Activated CD8-positive, alpha-beta memory T cell treated with anti-CD3 and anti-CD28 coated beads for 1 hour (primary cell): ENCODE results near the gene FHOD1.

ENCODE experiments used
- DNase-seq, 2 donors: peaks; one replicate each; pipeline ENCODE4 v3.0.0-alpha.2; 2020; ENCODE audit warnings: low read depth in 1 of 2; ENCODE audit errors: extremely low read depth in 1 of 2

Gene FHOD1

DNA sequence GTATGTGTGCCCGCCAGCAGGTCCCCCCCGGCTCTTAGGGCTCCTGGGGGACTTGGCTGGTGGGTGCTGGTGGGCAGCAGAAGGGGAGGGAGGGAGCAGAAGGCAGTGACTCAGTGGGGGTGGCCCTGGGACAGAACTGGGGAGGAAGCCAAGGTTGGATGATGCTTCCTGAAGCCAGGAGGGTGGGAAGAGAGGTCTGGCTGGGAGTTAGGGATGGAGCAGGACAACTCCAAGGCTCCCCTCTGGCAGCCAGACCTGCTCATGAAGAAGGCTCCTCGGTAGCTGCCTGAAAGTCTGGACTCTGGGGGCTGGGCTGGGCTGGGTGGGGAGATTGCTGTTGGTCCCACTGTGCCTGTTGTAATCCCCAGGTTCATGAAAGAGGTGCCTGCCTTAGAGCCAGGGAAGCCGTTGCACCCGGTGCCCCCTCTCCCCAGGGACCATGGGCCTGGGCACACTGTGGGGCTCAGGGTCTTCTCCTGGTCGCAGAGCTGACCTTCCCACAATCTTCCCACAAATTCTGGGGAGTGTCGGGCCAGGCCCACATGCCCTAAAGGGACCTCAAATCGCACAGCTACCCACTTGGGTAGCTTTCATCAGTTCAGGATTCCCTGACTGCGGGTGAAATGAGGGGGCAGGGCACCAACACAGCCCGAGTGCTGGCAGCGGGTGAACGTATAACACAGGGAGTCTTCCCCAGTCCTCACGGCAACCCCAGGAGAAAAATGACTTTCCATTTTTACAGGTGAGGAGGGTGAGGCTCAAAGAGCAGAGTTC is 30.9 kb upstream of the FHOD1 start:
- DNase-seq = no peak

DNA sequence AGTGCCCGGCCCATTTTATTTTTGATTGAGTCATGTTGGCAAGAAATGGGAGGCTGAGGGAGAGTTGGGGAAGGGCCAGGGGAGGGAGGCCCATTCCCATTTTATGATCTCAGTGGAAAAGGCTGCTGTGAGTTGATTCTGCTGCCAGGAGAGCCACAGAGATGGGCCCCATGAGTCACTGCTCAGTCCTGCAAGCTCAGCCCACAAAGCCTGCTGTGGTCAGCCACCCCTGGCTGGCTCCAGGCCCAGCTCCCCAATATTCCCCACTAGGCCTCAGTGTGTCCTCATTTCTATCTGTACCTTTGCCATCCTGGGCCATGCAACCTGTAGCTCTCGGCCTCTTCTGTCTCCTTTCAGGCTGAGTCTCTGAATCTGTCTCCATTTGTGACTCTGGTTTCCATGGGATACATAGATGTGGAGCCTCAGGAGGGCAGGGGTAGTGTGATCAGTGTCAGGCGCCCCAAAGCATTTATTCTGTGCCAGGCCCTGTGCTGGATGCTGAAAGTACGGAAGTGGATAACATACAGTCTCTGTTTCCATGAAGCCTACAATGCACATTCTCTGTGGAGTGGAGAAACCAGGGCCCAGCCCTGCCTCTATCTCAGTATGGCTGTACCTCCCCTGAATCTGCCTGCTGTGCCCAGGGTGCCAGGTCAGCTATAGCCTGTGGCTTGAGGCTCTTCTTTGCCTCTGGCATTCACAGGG is 30.2 kb upstream of the FHOD1 start:
- DNase-seq = no peak

GRCh38 chr16:67275321-67275720 is 28.0 kb upstream of the FHOD1 start:
- DNase-seq = no peak

GRCh38 chr16:67271446-67271845 is 24.2 kb upstream of the FHOD1 start:
- no peak for DNase-seq

GRCh38 chr16:67270931-67271338 is 23.7 kb upstream of the FHOD1 start:
- DNase-seq = no peak

DNA sequence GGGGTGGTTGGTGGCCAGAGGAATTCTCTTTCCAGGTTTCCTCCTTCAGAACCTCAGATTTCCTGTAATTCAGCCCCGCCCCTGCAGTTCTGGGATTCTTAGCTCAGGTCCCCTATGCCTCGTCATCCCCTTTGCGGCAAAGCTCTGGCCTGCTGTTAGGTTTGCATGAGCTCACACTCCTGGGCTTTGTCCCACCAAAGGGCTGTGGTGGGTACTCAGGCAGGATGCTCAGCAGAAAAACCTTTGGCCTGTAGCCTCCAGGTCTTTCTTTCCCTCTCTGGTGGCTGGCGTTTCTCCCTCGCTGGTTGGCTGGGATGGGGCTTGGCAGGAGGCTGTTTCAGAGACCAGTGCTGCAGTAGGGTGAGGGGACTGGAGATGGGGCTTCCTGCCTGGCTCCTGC is 22.5 kb upstream of the FHOD1 start:
- DNase-seq = no peak

DNA sequence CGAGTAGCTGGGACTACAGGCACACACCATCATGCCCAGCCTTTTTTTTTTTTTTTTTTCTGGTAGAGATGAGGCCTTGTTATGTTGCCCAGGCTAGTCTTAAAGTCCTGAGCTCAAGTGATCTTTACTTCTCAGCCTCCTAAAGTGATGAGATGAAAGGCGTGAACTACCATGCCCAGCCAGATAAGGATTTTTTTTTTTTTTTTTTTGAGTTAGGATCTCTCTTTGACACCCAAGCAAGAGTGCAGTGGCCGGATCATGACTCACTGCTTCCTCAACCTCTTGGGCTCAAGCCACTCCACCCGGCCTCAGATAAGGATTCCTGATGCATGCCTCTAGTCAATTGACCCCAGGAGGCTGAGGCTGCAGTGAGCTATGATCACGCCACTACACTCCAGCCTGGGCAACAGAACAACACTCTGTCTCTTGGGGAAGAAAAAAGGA is 20.9 kb upstream of the FHOD1 start:
- DNase-seq = no peak

- no peak for DNase-seq
These were observed 18.6 kb upstream of the FHOD1 start for GRCh38 chr16:67265834-67266233.

DNA sequence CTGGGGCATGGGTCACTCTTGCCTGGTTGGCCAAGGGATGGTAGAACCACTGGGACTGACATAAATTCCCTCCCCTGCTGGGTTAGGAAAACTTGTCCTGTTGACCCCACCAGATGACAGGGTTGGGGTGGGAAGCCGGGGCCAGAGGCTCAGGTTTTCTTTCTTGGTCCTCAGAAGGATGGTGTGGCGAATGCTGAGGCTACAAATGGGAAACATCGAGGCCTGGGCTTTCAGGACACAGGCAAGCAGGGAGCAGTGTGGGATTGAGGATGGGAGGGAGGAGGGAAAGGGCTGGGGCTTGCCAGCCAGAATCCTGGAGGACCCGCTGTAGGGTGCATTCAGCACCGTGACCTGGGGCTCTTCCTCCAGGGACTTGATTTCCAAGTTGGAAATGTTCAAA is 17.6 kb upstream of the FHOD1 start:
- no peak for DNase-seq

DNA sequence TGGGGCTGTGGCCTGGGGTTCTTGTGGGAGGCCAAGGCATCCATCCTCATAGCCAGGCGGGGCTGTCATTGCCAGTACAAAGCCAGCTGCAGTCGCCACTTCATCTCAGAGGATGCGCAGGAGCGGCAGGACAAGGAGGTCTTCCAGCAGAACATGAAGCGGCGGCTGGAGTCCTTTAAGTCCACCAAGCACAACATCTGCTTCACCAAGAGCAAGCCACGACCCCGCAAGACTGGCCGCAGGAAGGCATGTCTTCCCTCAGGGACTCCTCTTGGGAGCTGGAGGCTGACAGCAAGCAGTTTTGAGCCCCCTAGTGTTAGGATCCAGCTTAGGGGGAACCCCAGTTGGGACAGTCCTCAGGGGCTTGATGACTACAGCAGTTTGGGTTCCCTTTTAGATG is 17.0 kb upstream of the FHOD1 start:
- no peak for DNase-seq

DNA sequence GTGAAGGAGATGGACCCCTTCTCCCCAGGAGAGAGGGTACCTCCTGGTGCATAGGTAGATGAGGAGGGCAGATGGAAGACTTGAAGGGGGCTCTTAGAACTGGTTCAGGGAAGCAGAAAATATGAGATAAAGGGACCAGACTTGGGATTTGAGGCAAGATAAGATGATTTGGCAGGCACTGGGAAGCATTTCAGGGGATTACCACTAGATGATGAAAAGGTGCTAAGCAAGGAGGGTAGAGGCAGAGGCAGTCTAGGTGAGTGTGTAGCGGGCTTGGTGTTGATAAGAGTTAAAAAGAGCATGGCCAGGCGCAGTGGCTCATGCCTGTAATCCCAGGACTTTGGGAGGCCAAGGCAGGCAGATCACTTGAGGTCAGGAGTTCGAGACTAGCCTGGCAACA is 15.9 kb upstream of the FHOD1 start:
- DNase-seq = no peak

GRCh38 chr16:67260426-67261063 is 13.3 kb upstream of the FHOD1 start:
- no peak for DNase-seq

- DNase-seq = no peak
These were observed 12.4 kb upstream of the FHOD1 start for GRCh38 chr16:67259705-67260104.

- no peak for DNase-seq
These were observed 11.0 kb upstream of the FHOD1 start for GRCh38 chr16:67258161-67258835.

- no peak for DNase-seq
These were observed 10.3 kb upstream of the FHOD1 start for GRCh38 chr16:67257486-67258160.

DNA sequence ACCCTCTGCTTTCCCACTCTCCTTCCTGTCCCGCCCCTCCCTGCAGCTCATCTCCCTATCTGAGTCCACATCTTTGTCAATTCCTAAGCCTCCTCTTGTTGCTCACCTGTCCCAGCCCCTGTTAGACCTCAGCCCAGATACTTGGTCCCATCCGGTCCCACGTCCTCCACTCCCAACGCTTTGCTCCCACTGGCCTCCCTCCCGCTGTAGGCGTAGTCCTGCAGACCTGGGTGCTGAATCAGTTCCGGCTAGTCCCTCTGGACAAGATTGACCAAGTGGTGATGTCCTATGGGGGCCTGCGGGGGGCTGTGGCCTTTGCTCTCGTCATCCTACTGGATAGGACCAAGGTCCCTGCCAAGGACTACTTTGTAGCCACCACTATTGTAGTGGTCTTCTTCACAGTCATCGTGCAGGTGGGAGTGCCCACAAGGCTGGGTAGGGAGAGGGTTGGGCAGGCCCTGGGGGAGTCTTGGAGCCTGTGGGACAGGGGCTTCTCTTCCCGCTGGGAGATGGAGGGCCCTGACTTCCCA is 9.5 kb upstream of the FHOD1 start:
- DNase-seq = no peak

DNA sequence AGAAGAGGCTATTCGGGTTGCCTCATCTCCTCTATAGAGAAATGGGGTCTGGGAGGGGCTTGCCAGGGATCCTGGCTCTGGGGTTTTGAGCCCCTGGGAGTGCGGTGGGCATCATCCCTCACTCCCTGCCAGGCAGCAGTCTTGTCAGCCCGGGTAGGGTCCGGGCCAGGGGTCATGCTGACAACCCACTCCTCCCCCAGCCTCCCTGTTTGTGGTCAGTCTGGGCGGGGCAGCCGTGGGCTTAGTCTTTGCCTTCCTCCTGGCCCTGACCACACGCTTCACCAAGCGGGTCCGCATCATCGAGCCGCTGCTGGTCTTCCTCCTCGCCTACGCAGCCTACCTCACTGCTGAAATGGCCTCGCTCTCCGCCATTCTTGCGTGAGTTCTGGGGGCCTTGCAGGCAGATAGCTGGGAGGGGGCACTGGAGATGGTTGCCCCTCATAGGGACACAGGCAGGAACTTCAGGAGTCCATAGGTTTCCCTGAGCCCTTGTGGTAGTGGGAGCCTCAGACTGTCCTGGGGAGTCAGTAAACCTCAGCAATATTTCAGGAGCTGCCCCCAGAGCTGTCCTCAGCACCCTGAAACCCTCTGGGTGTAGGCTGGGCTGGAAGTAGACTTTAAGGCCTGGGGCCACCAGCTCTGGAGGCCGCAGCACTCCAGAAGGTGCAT is 8.4 kb upstream of the FHOD1 start:
- DNase-seq = no peak

DNA sequence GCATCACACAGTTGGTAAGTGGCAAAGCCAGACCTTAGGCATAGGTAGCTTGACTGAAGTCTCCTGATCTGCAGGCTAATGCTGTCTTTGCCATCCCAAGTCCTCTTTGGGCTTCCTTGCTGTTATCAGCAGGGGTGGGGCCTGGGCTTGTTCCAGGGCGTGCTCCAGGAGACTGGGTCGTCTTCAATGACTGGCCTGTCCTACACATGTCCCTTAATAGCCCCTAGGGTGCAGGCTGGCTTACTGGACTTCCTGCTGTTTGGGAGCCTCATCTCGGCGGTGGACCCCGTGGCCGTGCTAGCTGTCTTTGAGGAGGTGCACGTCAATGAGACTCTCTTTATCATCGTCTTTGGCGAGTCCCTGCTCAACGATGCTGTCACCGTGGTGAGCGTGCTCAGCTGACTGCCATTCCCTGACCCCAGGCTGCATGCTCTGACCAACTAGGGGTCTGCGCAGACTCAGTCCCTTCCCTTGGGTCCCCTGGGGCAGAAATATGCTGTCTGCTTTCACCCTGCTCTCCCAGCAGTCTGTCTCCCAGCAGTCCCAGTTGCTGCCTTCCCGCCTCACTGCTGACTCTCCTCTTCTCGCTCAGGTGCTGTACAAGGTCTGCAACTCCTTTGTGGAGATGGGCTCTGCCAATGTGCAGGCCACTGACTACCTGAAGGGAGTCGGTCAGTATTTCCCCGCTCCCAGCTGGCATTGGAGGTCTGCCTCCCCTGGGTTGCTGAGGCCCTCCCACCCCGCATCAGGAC is 7.7 kb upstream of the FHOD1 start:
- no peak for DNase-seq
